HG02642 (cell line): ENCODE data around the gene SPRY2.
"Not testable (repeated sequence)": the region's sequence is repeated elsewhere in the genome, so short reads cannot be mapped to it uniquely, and the experiment has no call there.

Source experiments
- ATAC-seq: cut with Tn5 transposase; IDR thresholded peaks from one replicate; pipeline ENCODE4 v1.9.1; 2021; ENCODE audit warnings: mild to moderate bottlenecking; ENCODE audit not compliant: unreplicated experiment, poor library complexity

Gene SPRY2

GRCh38 chr13:80355496-80356094 is 14.7 kb upstream of the SPRY2 start:
- not testable (repeated sequence) for ATAC-seq

DNA sequence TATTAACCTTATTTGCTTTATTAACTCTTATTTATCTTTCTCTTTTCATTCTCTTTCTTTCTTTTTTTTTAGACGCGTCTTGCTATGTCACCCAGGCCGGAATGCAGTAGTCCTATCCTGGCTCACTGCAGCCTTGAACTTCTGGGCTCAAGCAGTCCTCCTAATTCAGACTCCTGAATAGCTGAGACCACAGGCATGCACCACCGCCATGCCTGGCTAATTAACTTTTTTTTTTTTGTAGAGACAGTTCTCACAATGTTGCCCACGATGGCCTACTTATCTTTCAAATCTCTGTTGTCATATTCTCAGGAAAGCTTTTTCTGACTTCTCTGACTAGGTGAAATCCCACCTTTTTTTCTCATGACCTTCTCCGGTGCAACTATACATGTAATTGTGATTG is 7.8 kb upstream of the SPRY2 start:
- ATAC-seq = no peak

DNA sequence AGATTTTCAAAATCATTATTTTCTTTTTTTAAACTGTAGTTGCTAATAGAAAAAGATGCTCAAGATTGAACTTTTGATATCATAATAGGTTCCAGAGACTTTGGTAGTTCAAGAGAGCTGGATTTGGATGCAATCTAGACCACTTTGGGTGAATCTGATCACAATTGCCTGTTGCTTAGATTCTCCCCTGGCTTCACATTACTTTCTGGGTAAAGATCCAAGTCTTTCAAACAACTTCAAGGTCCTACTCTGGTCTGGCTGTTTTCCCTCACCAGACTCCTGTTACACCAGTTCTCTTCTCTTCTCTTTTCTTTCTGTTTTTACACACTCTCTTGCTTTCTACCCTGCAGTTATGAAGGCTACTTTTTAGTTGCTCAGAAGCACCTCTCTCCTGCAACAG is 7.4 kb upstream of the SPRY2 start:
- ATAC-seq = no peak

- no peak for ATAC-seq
Observed at GRCh38 chr13:80345771-80346510, 5.0 kb upstream of the SPRY2 start.

- ATAC-seq = not testable (repeated sequence)
Observed at GRCh38 chr13:80344032-80344431, 3.1 kb upstream of the SPRY2 start.

DNA sequence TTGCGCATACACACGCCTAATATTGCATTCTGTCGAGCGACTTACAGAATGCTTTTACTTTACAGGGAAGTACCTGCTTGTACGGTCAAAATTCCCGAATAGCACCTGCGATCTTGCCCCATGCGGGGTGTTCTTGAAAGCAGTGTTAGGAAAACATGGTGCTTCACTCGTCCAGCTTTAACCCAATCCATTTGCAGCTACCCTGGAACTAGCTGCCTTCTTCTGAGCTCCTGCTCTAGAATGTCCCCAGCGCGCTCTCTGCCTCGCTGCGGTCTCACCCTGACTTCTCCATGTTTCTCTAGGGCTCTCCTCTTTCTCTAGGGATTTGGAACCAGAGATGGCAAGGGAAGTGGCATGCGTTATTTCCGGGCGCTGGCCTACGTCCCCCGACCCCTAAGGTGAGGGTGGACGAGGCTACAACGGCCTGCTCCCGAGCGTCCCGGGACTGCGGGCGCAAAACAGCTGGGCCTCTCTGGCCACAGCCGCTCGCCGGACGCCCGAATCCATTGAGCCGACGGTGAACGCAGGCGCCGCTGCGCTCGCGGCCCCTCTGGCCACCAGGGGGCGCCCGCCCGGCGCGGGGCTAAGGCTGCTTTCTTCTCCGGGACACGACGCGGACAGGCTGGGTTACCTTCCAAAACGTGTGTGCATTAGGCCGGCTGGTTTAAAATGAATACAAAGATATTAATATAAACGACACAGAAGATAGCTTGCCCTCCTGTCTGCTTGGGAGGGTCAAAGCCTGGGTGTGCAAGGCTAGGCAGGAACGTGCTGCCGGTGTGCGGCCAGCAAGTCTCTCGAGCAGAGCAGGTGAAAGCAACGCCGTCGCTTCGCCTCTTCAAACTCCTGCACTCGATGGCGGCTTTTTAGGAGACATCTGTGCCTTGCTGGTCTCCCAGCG is 1.8 kb upstream of the SPRY2 start:
- peak; percentile 73 for ATAC-seq

DNA sequence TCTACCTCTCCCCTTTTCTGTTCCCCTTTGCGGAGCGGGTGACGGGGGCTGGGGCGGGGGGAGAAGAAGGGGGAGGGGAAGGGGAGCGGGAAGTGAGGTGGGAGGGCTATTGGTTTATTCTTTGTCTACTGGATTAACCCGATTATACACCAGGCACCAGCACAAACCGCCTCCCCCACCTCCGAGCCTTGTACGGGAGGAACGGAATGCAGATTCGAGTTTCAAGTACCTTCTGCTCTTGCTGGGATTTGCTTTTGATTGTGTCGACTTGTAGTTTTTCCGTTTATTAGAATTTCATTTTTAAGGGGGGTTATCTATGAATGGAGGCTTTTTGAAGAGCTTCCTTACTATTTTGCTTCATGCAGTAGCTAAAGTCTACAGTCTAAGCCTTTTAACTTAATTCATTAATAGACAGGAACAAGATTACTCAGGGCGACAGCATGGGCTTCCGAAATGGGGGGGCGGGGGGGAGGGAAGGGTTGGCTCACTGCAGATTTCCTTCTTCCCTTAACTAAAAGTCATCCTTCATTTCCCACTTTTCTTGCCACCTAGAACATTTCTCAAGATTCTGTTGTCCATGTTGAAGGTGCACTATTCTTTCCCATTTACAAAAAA is 937 bp upstream of the SPRY2 start:
- ATAC-seq = no peak

DNA sequence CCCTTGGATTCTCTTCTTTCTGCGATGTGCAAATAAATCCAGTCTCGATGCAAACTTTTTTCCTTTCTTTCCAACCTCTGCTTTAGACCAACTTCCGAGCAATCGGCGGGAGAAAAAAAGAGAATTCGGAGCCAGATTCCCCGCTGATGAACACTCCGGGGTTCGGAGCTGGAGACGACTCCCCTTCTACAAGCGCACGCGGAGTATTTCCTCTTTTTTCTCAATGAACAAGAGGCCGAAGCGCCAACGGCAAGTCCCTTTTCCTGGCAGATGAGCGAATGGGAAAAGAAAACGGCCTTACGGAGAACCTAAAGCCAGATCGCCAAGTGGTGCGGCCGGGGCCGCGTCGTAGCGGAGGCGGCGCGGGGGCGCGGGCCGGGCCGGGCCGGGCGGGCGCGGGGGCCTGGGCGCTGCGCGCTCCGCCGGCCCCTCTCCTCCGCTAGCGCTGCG is 250 bp downstream of the SPRY2 start:
- ATAC-seq = peak; percentile 30

- ATAC-seq = no peak
Observed at GRCh38 chr13:80339912-80340650, 845 bp downstream of the SPRY2 start.

GRCh38 chr13:80339563-80339911 is 1.4 kb downstream of the SPRY2 start:
- no peak for ATAC-seq

- no peak for ATAC-seq
Observed at GRCh38 chr13:80338781-80339562, 2.0 kb downstream of the SPRY2 start.

DNA sequence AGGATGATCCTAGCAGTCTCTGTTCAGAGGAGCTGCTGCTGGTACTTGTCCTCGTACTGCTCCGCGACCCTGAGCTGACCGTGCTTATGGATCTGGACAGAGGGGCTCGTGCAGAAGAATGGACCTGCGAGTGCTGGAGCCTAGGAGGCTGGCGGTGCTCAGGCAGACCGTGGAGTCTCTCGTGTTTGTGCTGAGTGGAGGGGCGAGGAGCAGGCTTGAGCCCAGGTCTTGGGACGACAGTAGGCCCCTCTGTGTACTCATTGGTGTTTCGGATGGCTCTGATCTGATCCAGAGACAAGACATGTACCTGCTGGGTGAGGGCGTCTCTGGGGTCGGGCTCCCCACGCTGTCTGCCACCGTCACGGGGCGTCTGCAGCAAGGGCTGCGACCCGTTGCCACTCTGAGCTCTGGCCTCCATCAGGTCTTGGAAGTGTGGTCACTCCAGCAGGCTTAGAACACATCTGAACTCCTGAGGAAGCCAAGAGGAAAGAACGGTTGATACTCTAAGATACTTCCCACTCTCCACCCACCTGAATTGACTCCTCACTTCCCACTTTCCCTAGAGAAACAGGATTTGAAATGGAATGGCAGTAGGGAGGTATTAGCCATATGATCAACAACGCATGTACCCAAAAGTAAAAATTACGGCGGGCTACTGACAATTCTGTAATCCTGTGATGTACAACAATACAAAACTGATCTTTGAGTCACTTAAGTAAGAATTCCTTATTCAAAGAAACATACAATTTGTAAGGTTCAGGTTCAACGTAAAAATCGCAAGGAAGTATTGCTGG is 3.4 kb downstream of the SPRY2 start:
- ATAC-seq = no peak

DNA sequence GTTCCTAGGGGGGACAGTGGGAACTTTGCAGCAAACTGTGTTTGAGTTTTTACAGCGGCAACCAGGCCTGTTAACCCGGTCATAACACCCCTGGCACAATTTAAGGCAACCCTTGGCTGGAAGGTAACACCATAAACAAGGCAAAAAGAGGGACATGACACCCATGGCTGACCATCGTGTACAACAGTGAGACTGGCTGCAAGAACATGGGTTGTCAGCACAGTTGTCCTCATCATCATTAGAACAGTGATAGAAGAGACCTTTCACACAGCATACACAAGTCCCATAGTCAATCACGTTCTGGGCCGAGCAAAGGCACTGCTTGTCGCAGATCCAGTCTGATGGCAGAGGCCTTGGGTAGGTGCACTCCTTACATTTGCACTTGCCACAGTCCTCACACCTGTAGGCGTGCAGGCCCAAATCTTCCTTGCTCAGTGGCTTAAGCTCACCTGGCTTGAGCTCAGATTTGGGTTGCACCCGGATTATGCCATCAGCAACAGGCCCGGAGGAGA is 4.1 kb downstream of the SPRY2 start:
- no peak for ATAC-seq

GRCh38 chr13:80336370-80336769 is 4.6 kb downstream of the SPRY2 start:
- no peak for ATAC-seq

GRCh38 chr13:80334597-80335260 is 6.2 kb downstream of the SPRY2 start:
- no peak for ATAC-seq

- ATAC-seq = no peak
Observed at GRCh38 chr13:80331984-80332383, 8.9 kb downstream of the SPRY2 start.

- ATAC-seq = no peak
Observed at GRCh38 chr13:80329250-80329649, 11.7 kb downstream of the SPRY2 start.

DNA sequence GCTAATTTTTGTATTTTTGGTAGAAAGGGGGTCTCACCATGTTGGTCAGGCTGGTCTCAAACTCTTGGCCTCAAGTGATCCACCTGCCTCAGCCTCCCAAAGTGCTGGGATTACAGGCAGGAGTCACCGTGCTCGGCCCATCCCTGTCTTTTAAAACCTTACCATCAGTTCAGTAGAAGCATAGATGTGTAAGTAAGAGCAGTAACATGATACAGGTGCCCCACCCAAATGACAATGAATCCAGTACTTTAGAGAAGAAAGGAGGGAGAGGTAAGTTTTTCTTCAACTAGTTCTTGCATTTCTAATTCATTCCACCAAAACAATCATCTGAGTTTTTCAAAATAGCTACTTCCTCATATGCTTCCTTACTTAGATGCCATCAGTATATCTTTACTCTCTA is 21.9 kb downstream of the SPRY2 start:
- no peak for ATAC-seq
